Thoracic aorta (tissue), 2 donors: ENCODE measurements around the gene MEGF11. TPM values are rescaled to one million over a fixed set of nuclear protein-coding genes. Genes with fewer than 3 reads are reported as not detected.

ENCODE experiments used
- ATAC-seq: fragments of 150-250 bp; one replicate; pipeline ENCODE4 v1.8.0; 2017; ENCODE audit warnings: low read depth; ENCODE audit not compliant: insufficient number of reproducible peaks, low FRiP score
- DNase-seq: peaks from one replicate; pipeline ENCODE4 v3.0.0-alpha.2; 2020; ENCODE audit warnings: low spot score
- H3K27ac ChIP-seq, 2 donors: fragments of 200-600 bp; sonication (generic); 1 replicate in 1 of 2; 2 replicates in 1 of 2; pipeline ENCODE4 v1.5.1; 2016; ENCODE audit warnings: mild to moderate bottlenecking in 2 of 2, moderate library complexity in 2 of 2
- H3K27me3 ChIP-seq: fragments of 200-600 bp; sonication (generic); replicated peaks from 2 replicates; pipeline ENCODE4 v1.6.0; 2016; ENCODE audit warnings: mild to moderate bottlenecking; ENCODE audit not compliant: insufficient read depth
- H3K36me3 ChIP-seq: fragments of 200-600 bp; sonication (generic); one replicate; pipeline ENCODE4 v1.5.1; 2016
- H3K4me1 ChIP-seq, 2 donors: fragments of 200-600 bp; sonication (generic); 1 replicate in 1 of 2; 2 replicates in 1 of 2; pipeline versions ENCODE4 v1.5.1 to v1.6.0; 2016; ENCODE audit warnings: low read depth in 2 of 2, mild to moderate bottlenecking in 1 of 2; ENCODE audit not compliant: control insufficient read depth in 1 of 2
- H3K4me3 ChIP-seq: fragments of 200-600 bp; sonication (generic); 2 replicates; pipeline ENCODE4 v1.5.1; 2016; ENCODE audit warnings: mild to moderate bottlenecking
- H3K9me3 ChIP-seq: fragments of 200-600 bp; sonication (generic); 2 replicates; pipeline ENCODE4 v1.5.1; 2016
- total RNA-seq, 2 donors: library from RNA; depleted of rRNA; stranded (reverse); fragments of >200 nt; gene quantifications; one replicate each; pipeline versions ENCODE4 v1.1.0 to v1.2.3, GENCODE V29; 2016
- TF ChIP-seq, protein P1 (sequence below): fragments of 200-600 bp; sonication (generic); IDR thresholded peaks from one replicate; pipeline ENCODE4 v1.5.1; 2019; ENCODE audit warnings: antibody characterized with exemption

The MEGF11 gene
- total RNA-seq, 2 donors from 2014 or later, result not detected

DNA sequence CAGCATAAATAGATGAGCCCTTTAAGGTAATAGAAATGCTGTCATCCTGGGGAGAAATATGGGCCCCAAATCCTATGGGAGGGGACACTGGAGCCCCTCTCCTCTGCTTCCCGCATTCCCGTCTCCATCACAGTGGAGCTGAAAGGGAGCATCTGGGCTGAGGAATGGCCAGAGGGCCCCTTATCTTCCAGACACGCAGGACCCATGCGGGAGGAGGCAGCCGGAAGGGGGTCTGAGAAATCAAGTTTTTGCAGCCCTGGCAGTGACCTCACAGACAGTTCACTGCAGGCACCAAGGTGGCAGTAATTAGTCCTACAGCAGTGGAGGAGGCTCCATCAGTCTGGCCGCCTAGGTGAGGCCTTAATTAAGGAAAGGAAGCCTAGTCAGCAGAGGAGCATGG is 304.1 kb downstream of the MEGF11 start:
- TF ChIP-seq, protein P1, sequence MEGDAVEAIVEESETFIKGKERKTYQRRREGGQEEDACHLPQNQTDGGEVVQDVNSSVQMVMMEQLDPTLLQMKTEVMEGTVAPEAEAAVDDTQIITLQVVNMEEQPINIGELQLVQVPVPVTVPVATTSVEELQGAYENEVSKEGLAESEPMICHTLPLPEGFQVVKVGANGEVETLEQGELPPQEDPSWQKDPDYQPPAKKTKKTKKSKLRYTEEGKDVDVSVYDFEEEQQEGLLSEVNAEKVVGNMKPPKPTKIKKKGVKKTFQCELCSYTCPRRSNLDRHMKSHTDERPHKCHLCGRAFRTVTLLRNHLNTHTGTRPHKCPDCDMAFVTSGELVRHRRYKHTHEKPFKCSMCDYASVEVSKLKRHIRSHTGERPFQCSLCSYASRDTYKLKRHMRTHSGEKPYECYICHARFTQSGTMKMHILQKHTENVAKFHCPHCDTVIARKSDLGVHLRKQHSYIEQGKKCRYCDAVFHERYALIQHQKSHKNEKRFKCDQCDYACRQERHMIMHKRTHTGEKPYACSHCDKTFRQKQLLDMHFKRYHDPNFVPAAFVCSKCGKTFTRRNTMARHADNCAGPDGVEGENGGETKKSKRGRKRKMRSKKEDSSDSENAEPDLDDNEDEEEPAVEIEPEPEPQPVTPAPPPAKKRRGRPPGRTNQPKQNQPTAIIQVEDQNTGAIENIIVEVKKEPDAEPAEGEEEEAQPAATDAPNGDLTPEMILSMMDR, result no peak
- Histone ChIP-seq H3K4me3 (no peak overlapping the region), H3K36me3 (no peaks in the 10 kb centered on the region), H3K4me1 (no peaks in the 10 kb centered on the region), H3K27me3 (no peaks in the 10 kb centered on the region), H3K9me3 (no peaks in the 10 kb centered on the region), H3K27ac (no peak overlapping the region)
- ATAC-seq, result no peak
- DNase-seq, result no peak

DNA sequence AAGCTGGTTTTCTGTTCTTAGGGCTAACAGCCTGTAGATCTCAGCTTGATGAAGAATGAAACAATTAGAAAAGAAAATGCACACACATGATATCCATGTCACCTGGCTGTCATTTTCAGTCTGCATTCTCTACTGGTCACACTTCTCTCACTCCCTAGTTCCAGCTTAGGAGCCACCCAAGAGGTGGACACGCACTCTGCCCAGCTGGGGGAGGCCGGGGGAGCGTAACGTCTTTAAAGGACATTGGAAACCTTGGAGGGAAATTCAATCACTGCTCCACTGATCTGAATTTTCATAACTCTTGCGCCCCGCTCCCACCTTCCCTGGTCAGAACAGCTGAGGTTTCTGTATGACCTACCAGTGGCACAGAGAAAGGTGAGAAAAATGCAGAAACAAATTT is 304.5 kb downstream of the MEGF11 start:
- Histone ChIP-seq H3K4me1 (no peaks in the 10 kb centered on the region), H3K27ac (no peak overlapping the region), H3K36me3 (no peaks in the 10 kb centered on the region), H3K27me3 (no peaks in the 10 kb centered on the region), H3K9me3 (no peaks in the 10 kb centered on the region), H3K4me3 (no peak overlapping the region)
- TF ChIP-seq, protein P1, result no peak
- DNase-seq, result no peak
- ATAC-seq, result no peak

DNA sequence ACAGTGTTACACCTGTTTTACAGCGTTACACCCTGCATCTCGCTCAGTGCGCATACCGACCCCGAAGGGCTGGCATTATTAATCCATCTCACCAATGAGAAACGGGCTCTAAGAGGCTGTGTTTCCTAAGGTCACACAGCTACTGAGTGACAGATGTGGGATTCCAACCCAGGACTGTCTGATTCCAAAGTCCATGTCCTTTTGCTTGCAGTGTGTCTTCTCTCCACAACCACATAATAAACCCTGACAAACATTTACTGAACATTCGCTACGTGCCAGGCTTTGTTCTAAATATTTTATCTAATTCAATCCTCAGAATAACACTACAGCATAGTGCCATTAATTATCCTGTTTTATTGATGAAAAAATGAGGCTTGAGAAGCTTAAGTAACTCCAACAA is 305.2 kb downstream of the MEGF11 start:
- no peaks in the 10 kb centered on the region for H3K4me1 ChIP-seq
- H3K27me3 ChIP-seq, result no peaks in the 10 kb centered on the region
- DNase-seq (no peak), ATAC-seq (no peak)
- H3K36me3 ChIP-seq, result no peaks in the 10 kb centered on the region
- H3K27ac ChIP-seq, result no peak overlapping the region
- H3K4me3 ChIP-seq, result no peak overlapping the region
- no peaks in the 10 kb centered on the region for H3K9me3 ChIP-seq
- TF ChIP-seq, protein P1, result no peak

DNA sequence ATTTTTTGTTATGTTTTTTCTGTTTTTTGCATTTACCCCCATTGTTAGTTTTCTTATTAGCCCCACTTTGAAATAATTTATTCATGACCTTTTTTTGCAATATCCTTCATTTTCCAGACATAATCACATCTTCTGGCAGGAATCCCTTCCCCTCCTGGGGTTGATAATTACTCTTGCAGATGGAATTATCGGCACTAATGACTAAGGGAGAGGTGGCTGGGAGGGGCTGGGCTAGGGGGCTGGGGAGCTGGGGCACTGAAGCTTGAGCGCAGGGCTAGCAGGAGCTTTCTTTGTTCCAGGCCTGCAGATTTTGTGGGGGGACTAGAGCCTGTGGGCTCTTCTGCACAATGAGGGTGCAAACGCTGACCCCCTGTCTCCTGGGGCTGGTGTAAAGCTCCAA is 306.5 kb downstream of the MEGF11 start:
- ATAC-seq (no peak), DNase-seq (no peak)
- no peak overlapping the region for H3K4me3 ChIP-seq
- no peak overlapping the region for H3K27ac ChIP-seq
- TF ChIP-seq, protein P1, result no peak
- H3K36me3 ChIP-seq, result no peaks in the 10 kb centered on the region
- no peaks in the 10 kb centered on the region for H3K9me3 ChIP-seq
- no peaks in the 10 kb centered on the region for H3K27me3 ChIP-seq
- no peaks in the 10 kb centered on the region for H3K4me1 ChIP-seq

DNA sequence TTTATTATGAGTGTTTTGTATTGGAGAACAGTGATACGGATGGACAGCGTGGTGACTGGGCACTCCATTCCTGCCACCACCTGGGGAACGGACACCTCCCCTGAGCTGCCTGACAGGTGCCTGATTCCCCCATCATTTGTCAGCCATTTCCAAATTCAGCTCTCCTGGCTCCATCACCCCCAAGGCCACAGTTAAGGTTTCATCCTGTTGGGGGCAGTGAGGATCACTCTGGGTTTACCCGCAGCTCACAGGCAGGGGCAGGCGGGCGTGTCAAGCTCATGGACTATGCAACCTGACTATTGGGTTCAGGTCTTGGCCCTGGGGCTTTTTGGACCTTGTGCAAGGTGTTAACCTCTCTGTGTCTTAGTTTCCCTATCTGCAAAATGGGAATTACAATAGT is 307.9 kb downstream of the MEGF11 start:
- Histone ChIP-seq H3K9me3 (no peaks in the 10 kb centered on the region), H3K4me3 (no peak overlapping the region), H3K4me1 (no peaks in the 10 kb centered on the region), H3K27ac (no peak overlapping the region), H3K36me3 (no peaks in the 10 kb centered on the region), H3K27me3 (no peaks in the 10 kb centered on the region)
- TF ChIP-seq, protein P1, result no peak
- ATAC-seq (no peak), DNase-seq (no peak)
